Hepatocyte (in vitro differentiated cells): ENCODE measurements around the gene ME3. TPM values are rescaled to one million over a fixed set of nuclear protein-coding genes. Genes with fewer than 3 reads are reported as not detected.

Source experiments
- DNase-seq: peaks from one replicate; pipeline ENCODE4 v3.0.0-alpha.2; 2016; ENCODE audit warnings: low spot score
- H2AFZ ChIP-seq: fragments of 200-600 bp; sonication (generic); 2 replicates; pipeline ENCODE4 v1.6.0; 2016; ENCODE audit warnings: antibody characterized with exemption, mild to moderate bottlenecking
- H3K27ac ChIP-seq: fragments of 200-600 bp; sonication (generic); 2 replicates; pipeline ENCODE4 v1.5.1; 2016; ENCODE audit warnings: mild to moderate bottlenecking
- H3K27me3 ChIP-seq: fragments of 200-600 bp; sonication (generic); 2 replicates; pipeline ENCODE4 v1.6.1; 2016
- H3K36me3 ChIP-seq: fragments of 200-600 bp; sonication (generic); replicated peaks from 2 replicates; pipeline ENCODE4 v1.5.1; 2016; ENCODE audit warnings: low read depth; ENCODE audit not compliant: insufficient read depth
- H3K4me1 ChIP-seq: fragments of 200-600 bp; sonication (generic); 2 replicates; pipeline ENCODE4 v1.5.1; 2016; ENCODE audit warnings: mild to moderate bottlenecking, moderate library complexity; ENCODE audit not compliant: insufficient read depth
- H3K4me2 ChIP-seq: fragments of 200-600 bp; sonication (generic); 2 replicates; pipeline ENCODE4 v1.6.0; 2016
- H3K4me3 ChIP-seq: fragments of 200-600 bp; sonication (generic); 2 replicates; pipeline ENCODE4 v1.5.1; 2016; ENCODE audit warnings: mild to moderate bottlenecking
- H3K79me2 ChIP-seq: fragments of 200-600 bp; sonication (generic); 2 replicates; pipeline ENCODE4 v1.6.0; 2017; ENCODE audit warnings: mild to moderate bottlenecking
- H3K9me2 ChIP-seq: fragments of 200-600 bp; sonication (generic); replicated peaks from 2 replicates; pipeline ENCODE4 v1.6.0; 2017; ENCODE audit warnings: mild to moderate bottlenecking; ENCODE audit not compliant: insufficient read depth
- H3K9me3 ChIP-seq: fragments of 200-600 bp; sonication (generic); 2 replicates; pipeline ENCODE4 v1.5.1; 2016; ENCODE audit warnings: low read depth, mild to moderate bottlenecking
- H4K20me1 ChIP-seq: fragments of 200-600 bp; sonication (generic); 2 replicates; pipeline ENCODE4 v1.6.0; 2016; ENCODE audit warnings: mild to moderate bottlenecking; ENCODE audit not compliant: insufficient read depth, poor library complexity, severe bottlenecking
- CTCF ChIP-seq: fragments of 200-600 bp; sonication (generic); IDR thresholded peaks from 2 replicates; pipeline ENCODE4 v1.5.1; 2016; ENCODE audit warnings: antibody characterized with exemption, mild to moderate bottlenecking; ENCODE audit not compliant: poor library complexity
- EZH2 ChIP-seq: fragments of 200-600 bp; sonication (generic); IDR thresholded peaks from 2 replicates; pipeline ENCODE4 v1.6.1; 2016; ENCODE audit warnings: antibody characterized with exemption, mild to moderate bottlenecking, borderline replicate concordance
- EZH2phosphoT487 ChIP-seq: fragments of 200-600 bp; sonication (generic); IDR thresholded peaks from one replicate; pipeline ENCODE4 v1.6.1; 2018; ENCODE audit warnings: antibody characterized with exemption, mild to moderate bottlenecking, low read depth, moderate library complexity; ENCODE audit not compliant: unreplicated experiment, severe bottlenecking
- WGBS: methylation state at CpG from one replicate; pipeline ENCODE4 v1.1.6; 2016; ENCODE audit warnings: low lambda C conversion rate; ENCODE audit errors: missing lambda C conversion rate; 5-methylcytosine and 5-hydroxymethylcytosine counted together
- polyA plus RNA-seq: library from polyadenylated mRNA; unstranded; fragments of >200 nt; fragmentation: Nextera tagmentation; extraction: Ambion mirVana; gene quantifications from 2 replicates; pipeline ENCODE4 v1.2.1, GENCODE V29; 2016
- total RNA-seq: library from RNA; depleted of rRNA; stranded (reverse); fragments of >200 nt; gene quantifications from 2 replicates; pipeline ENCODE4 v1.2.3, GENCODE V29; 2014

The ME3 gene
- total and polyA plus RNA-seq, 2 experiments from 2014 or later, result 10.3 to 16.1 TPM

GRCh38 chr11:86469491-86470388, 202.7 kb downstream of the ME3 start:
- Histone ChIP-seq H3K27me3 (no peaks in the 10 kb centered on the region), H3K4me1 (peaks cover 6% of the 10 kb centered on the region), H3K4me3 (no peak overlapping the region), H3K4me2 (no peak overlapping the region), H3K36me3 (no peaks in the 10 kb centered on the region), H4K20me1 (no peaks in the 10 kb centered on the region), H3K9me3 (no peaks in the 10 kb centered on the region), H3K79me2 (no peaks in the 10 kb centered on the region), H2AFZ (no peak overlapping the region), H3K9me2 (no peaks in the 10 kb centered on the region), H3K27ac (no peak overlapping the region)
- TF ChIP-seq CTCF (no peak), EZH2phosphoT487 (no peak), EZH2 (no peak)
- no peak for DNase-seq
- WGBS, result 70% methylated on average over 5 of the region's 5 CpGs

- Histone ChIP-seq H3K4me2 (no peak overlapping the region), H3K27me3 (no peaks in the 10 kb centered on the region), H3K4me3 (no peak overlapping the region), H3K36me3 (no peaks in the 10 kb centered on the region), H3K79me2 (no peaks in the 10 kb centered on the region), H3K27ac (no peak overlapping the region), H2AFZ (no peak overlapping the region), H3K4me1 (peaks cover 6% of the 10 kb centered on the region), H3K9me2 (no peaks in the 10 kb centered on the region), H4K20me1 (no peaks in the 10 kb centered on the region), H3K9me3 (no peaks in the 10 kb centered on the region)
- WGBS, result 100% methylated on average over 1 of the region's 1 CpG
- no peak for DNase-seq
- TF ChIP-seq EZH2phosphoT487 (no peak), CTCF (no peak), EZH2 (no peak)
These were observed 204.2 kb downstream of the ME3 start for GRCh38 chr11:86468169-86468568.

- no peak for DNase-seq
- TF ChIP-seq EZH2phosphoT487 (no peak), EZH2 (no peak), CTCF (no peak)
- Histone ChIP-seq H3K79me2 (no peaks in the 10 kb centered on the region), H4K20me1 (no peaks in the 10 kb centered on the region), H3K4me1 (peaks cover 4% of the 10 kb centered on the region), H3K27me3 (no peaks in the 10 kb centered on the region), H2AFZ (no peak overlapping the region), H3K27ac (no peak overlapping the region), H3K36me3 (no peaks in the 10 kb centered on the region), H3K9me3 (no peaks in the 10 kb centered on the region), H3K4me3 (no peak overlapping the region), H3K9me2 (no peaks in the 10 kb centered on the region), H3K4me2 (no peak overlapping the region)
- WGBS, result 90% methylated on average over 5 of the region's 5 CpGs
These were observed 207.8 kb downstream of the ME3 start for GRCh38 chr11:86464509-86465221.
